WI38 (cell line): ENCODE measurements around the gene GRAMD2B.
"Not testable (repeated sequence)": the region's sequence is repeated elsewhere in the genome, so short reads cannot be mapped to it uniquely, and the experiment has no call there.

Experiments
- H3K4me3 ChIP-seq: 2 replicates; pipeline ENCODE4 v1.5.1; 2011; ENCODE audit warnings: low read depth, mild to moderate bottlenecking, control low read depth, low read length
- CTCF ChIP-seq: IDR thresholded peaks from 2 replicates; pipeline ENCODE4 v1.5.1; 2012; ENCODE audit warnings: low read depth, mild to moderate bottlenecking, control low read depth, low read length

GRAMD2B gene

DNA sequence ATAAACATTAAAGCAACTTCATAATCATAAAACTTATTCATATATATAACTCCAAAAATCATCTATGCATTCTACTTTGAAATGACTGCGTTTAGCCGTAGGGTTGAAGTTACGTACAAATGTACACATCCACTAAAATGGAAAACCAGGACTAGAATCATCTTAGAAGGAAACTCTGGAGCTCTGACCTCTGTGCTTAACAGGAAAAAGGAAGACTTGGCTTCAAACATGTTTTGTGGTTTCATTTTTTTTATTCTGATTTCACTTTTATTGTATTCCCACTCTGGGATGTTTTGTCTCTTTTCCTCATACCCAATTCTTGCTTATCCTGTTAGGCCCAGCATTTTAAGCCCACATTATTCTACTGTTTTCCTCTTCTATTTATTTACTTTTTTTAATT, 44.9 kb downstream of the GRAMD2B start:
- no peak overlapping the region for H3K4me3 ChIP-seq
- TF ChIP-seq CTCF = no peak

- TF ChIP-seq CTCF = no peak
- no peak overlapping the region for H3K4me3 ChIP-seq
Measured at GRCh38 chr5:126469536-126470316, 46.5 kb downstream of the GRAMD2B start.

DNA sequence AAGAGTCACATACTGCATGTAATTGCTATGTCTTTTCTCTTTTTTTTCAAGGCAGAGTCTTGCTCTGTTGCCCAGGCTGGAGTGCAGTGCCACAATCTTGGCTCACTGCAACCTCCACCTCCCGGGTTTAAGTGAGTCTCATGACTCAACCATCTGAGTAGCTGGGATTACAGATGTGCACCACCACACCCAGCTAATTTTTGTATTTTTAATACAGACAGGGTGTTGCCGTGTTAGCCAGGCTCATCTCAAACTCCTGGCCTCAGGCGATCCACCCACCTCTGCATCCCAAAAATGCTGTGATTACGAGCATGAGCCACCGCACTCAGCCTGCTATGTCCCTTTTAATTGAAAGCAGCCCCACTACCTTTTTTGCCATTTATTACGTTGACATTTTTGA, 47.3 kb downstream of the GRAMD2B start:
- not testable (repeated sequence) for H3K4me3 ChIP-seq

- no peak for TF ChIP-seq CTCF
- no peak overlapping the region for H3K4me3 ChIP-seq
Measured at GRCh38 chr5:126471247-126471646, 48.0 kb downstream of the GRAMD2B start.

DNA sequence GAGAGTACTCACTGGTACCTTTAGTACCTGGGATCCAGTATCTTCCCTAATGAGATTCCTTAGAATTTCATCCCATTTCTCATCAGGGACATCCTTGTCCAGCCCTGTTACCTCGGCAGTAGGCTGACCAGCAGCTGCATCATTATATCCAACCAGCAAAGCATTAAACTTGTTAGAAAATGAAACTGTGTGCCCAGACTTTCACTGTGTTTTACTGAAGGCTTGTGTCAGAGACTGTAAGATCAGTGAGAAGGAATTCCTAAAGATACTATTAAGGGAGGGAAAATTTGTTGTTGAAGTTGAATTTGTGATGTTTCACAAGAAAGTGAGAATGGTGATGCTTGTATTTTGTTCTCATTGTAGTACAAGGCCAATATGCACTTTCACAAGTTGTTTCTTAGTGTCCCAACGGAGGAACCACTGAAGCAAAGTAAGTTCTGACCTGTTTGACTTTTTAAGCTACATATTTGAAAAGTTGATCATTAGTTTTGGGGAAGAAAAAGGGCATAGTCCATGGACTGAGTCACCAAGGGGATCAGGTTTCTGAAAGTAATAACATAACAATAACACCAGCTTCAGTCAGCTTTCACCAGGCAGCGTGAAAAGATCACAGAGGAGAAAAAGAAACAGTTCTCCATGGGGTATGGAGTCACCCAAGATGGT, 48.8 kb downstream of the GRAMD2B start:
- no peak overlapping the region; the same call in 1 of the 2 replicates for H3K4me3 ChIP-seq
- TF ChIP-seq CTCF = no peak

DNA sequence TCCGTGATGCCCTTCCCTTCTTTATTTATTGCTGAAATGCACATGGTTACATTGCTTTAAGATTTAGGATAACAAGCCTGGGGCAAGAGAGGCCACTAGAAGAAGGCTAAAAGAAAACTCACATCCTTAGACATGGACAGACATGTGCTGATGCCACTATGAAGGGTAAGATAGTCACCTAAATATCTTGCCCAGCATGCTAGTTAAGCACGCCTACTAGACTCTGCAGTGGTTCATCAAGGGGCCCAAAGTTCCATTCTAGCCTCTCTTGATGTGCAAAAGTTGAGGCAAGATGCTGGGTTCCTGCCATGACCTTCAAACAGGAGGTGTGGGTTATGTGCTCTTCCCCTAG, 49.3 kb downstream of the GRAMD2B start:
- H3K4me3 ChIP-seq = no peak overlapping the region; the same call in 1 of the 2 replicates
- no peak for TF ChIP-seq CTCF

GRCh38 chr5:126477294-126478117, 54.3 kb downstream of the GRAMD2B start:
- TF ChIP-seq CTCF = no peak
- no peak overlapping the region for H3K4me3 ChIP-seq
